Activated CD4-positive, alpha-beta T cell treated with anti-CD3 and anti-CD28 coated beads, Interleukin-2, amount 50 U/mL, for 24 hours (primary cell): ENCODE results near the gene VARS2.
A peak's percentile ranks its signal among the peaks of the same experiment; 100 is the strongest.

Experiments used
- DNase-seq, 2 donors: peaks; one replicate each; pipeline ENCODE4 v3.0.0-alpha.2; 2020; ENCODE audit warnings: low read depth in 1 of 2, low spot score in 1 of 2

VARS2 gene

GRCh38 chr6:30884521-30885480 lies 29.2 kb upstream of the VARS2 start:
- DNase-seq, result peak in 1 of 2 donors; percentile 38

- no peak for DNase-seq
These were observed 28.5 kb upstream of the VARS2 start for GRCh38 chr6:30885481-30885998.

GRCh38 chr6:30885999-30886896 lies 27.8 kb upstream of the VARS2 start:
- DNase-seq, result no peak

- DNase-seq, result no peak
These were observed 27.2 kb upstream of the VARS2 start for GRCh38 chr6:30886897-30887255.

GRCh38 chr6:30887901-30888815 lies 25.9 kb upstream of the VARS2 start:
- no peak for DNase-seq

GRCh38 chr6:30888816-30889495 lies 25.1 kb upstream of the VARS2 start:
- DNase-seq, result no peak

GRCh38 chr6:30889496-30889885 lies 24.5 kb upstream of the VARS2 start:
- DNase-seq, result no peak

GRCh38 chr6:30889921-30890645 lies 24.0 kb upstream of the VARS2 start:
- no peak for DNase-seq

GRCh38 chr6:30890646-30891449 lies 23.2 kb upstream of the VARS2 start:
- DNase-seq, result no peak

- no peak for DNase-seq
These were observed 22.7 kb upstream of the VARS2 start for GRCh38 chr6:30891450-30891723.

GRCh38 chr6:30891816-30892538 lies 22.1 kb upstream of the VARS2 start:
- DNase-seq, result no peak

- no peak for DNase-seq
These were observed 20.9 kb upstream of the VARS2 start for GRCh38 chr6:30893001-30893591.

GRCh38 chr6:30893666-30894065 lies 20.4 kb upstream of the VARS2 start:
- DNase-seq, result no peak

- DNase-seq, result no peak
These were observed 19.7 kb upstream of the VARS2 start for GRCh38 chr6:30894381-30894780.

GRCh38 chr6:30894935-30895334 lies 19.1 kb upstream of the VARS2 start:
- no peak for DNase-seq

- DNase-seq, result no peak
These were observed 18.7 kb upstream of the VARS2 start for GRCh38 chr6:30895343-30895742.

GRCh38 chr6:30896541-30896940 lies 17.5 kb upstream of the VARS2 start:
- DNase-seq, result no peak

GRCh38 chr6:30897882-30898281 lies 16.2 kb upstream of the VARS2 start:
- DNase-seq, result no peak
